Colon (tissue), 2 donors: ENCODE measurements around the gene CCDC124.
"Not testable (repeated sequence)": the region's sequence is repeated elsewhere in the genome, so short reads cannot be mapped to it uniquely, and the experiment has no call there.

Experiments
- FAIRE-seq: peaks from 2 replicates; lab custom pipeline; 2012; peaks lifted over from hg19 to GRCh38; lab: Jason Lieb, UNC
- donor health status: control.
- donor health status: control.

Gene CCDC124

GRCh38 chr19:17986569-17986968, 53.8 kb downstream of the CCDC124 start:
- FAIRE-seq: not testable (repeated sequence)

GRCh38 chr19:17988161-17988560, 55.3 kb downstream of the CCDC124 start:
- no peak for FAIRE-seq

- FAIRE-seq: no peak
Measured at GRCh38 chr19:17989425-17990094, 56.7 kb downstream of the CCDC124 start.

GRCh38 chr19:17993076-17993813, 60.4 kb downstream of the CCDC124 start:
- FAIRE-seq: no peak
